HEK293 (cell line): ENCODE data around the gene TEAD1.

Experiments
- KLF10 ChIP-seq: fragments of 450-650 bp; IDR thresholded peaks from 2 replicates; pipeline ENCODE4 v1.5.1; 2018; ENCODE audit warnings: missing biosample characterization, mild to moderate bottlenecking, missing genetic modification characterization
- KLF7 ChIP-seq: fragments of 450-650 bp; formaldehyde crosslinking; IDR thresholded peaks from 2 replicates; pipeline ENCODE4 v1.5.1; 2016; ENCODE audit warnings: missing biosample characterization, missing genetic modification characterization, borderline replicate concordance
- TF ChIP-seq, protein P1 (sequence below): fragments of 450-650 bp; formaldehyde crosslinking; IDR thresholded peaks from 2 replicates; pipeline ENCODE4 v1.5.1; 2016; ENCODE audit warnings: missing biosample characterization, missing genetic modification characterization

DNA sequence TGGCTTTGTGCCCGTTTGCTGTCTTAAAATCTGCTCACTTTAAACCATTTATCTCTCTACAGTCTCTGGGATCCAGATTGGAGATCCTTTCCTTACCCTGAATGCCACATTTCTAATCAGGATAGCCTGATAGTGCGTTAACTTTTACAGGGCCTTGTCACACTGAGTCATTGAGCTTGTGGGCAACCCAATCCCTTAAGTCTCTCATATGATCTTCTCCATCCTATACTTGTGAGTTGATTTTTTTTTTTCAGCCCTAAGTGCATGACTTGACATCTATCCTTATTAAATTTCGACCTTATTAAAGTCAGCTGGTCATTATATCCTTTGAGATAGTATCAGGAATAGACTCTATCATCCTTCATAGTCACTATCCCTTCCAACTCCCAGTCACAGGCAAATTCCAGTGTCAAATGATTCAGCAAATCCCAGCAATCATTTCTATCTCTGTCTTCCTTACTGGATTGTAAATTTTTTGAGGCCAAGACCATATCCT, 57.7 kb downstream of the TEAD1 start:
- TF ChIP-seq, protein P1, sequence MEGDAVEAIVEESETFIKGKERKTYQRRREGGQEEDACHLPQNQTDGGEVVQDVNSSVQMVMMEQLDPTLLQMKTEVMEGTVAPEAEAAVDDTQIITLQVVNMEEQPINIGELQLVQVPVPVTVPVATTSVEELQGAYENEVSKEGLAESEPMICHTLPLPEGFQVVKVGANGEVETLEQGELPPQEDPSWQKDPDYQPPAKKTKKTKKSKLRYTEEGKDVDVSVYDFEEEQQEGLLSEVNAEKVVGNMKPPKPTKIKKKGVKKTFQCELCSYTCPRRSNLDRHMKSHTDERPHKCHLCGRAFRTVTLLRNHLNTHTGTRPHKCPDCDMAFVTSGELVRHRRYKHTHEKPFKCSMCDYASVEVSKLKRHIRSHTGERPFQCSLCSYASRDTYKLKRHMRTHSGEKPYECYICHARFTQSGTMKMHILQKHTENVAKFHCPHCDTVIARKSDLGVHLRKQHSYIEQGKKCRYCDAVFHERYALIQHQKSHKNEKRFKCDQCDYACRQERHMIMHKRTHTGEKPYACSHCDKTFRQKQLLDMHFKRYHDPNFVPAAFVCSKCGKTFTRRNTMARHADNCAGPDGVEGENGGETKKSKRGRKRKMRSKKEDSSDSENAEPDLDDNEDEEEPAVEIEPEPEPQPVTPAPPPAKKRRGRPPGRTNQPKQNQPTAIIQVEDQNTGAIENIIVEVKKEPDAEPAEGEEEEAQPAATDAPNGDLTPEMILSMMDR (tag by site-specific recombination), result no peak
- no peak for TF ChIP-seq KLF10
- TF ChIP-seq KLF7 (tag by site-specific recombination), result no peak
